GM21528 (cell line): Measurements from ENCODE around the gene SHB.
"Not testable (repeated sequence)": the region's sequence is repeated elsewhere in the genome, so short reads cannot be mapped to it uniquely, and the experiment has no call there.

Experiments
- ATAC-seq: cut with Tn5 transposase; IDR thresholded peaks from one replicate; pipeline ENCODE4 v1.9.1; 2021; ENCODE audit warnings: mild to moderate bottlenecking, moderate library complexity; ENCODE audit not compliant: unreplicated experiment, low FRiP score

SHB gene

GRCh38 chr9:37909836-37910235 is 159.2 kb downstream of the SHB start:
- ATAC-seq, result not testable (repeated sequence)

- no peak for ATAC-seq
Observed at GRCh38 chr9:37909326-37909725, 159.7 kb downstream of the SHB start.

- no peak for ATAC-seq
Observed at GRCh38 chr9:37908698-37909186, 160.3 kb downstream of the SHB start.

- no peak for ATAC-seq
Observed at GRCh38 chr9:37908283-37908682, 160.7 kb downstream of the SHB start.

- ATAC-seq, result no peak
Observed at GRCh38 chr9:37906312-37907239, 162.5 kb downstream of the SHB start.

- no peak for ATAC-seq
Observed at GRCh38 chr9:37905776-37906175, 163.3 kb downstream of the SHB start.

GRCh38 chr9:37905131-37905505 is 163.9 kb downstream of the SHB start:
- ATAC-seq, result no peak

GRCh38 chr9:37904445-37905130 is 164.4 kb downstream of the SHB start:
- no peak for ATAC-seq

GRCh38 chr9:37903647-37904444 is 165.2 kb downstream of the SHB start, which contains the start of gene SLC25A51:
Gene SLC25A51 (minus strand): TSS chr9:37904127. CDS start chr9:37888550, 15,577 bp downstream.
- peak; percentile 86 for ATAC-seq

GRCh38 chr9:37902796-37903646 is 166.0 kb downstream of the SHB start:
- ATAC-seq, result peak; percentile 15

- ATAC-seq, result no peak
Observed at GRCh38 chr9:37902131-37902530, 166.9 kb downstream of the SHB start.

GRCh38 chr9:37899041-37899440 is 170.0 kb downstream of the SHB start:
- ATAC-seq, result no peak

GRCh38 chr9:37897665-37898064 is 171.4 kb downstream of the SHB start:
- no peak for ATAC-seq

- ATAC-seq, result no peak
Observed at GRCh38 chr9:37892063-37892462, 177.0 kb downstream of the SHB start.

GRCh38 chr9:37891042-37891441 is 178.0 kb downstream of the SHB start:
- ATAC-seq, result not testable (repeated sequence)

- no peak for ATAC-seq
Observed at GRCh38 chr9:37889536-37889935, 179.5 kb downstream of the SHB start.

- ATAC-seq, result not testable (repeated sequence)
Observed at GRCh38 chr9:37887977-37888583, 180.9 kb downstream of the SHB start.

GRCh38 chr9:37880916-37881479 is 188.0 kb downstream of the SHB start:
- no peak for ATAC-seq

- ATAC-seq, result no peak
Observed at GRCh38 chr9:37876376-37876775, 192.7 kb downstream of the SHB start.
